Endothelial cell of umbilical vein (primary cell): ENCODE measurements around the gene EGLN1. TPM values are rescaled to one million over a fixed set of nuclear protein-coding genes. Genes with fewer than 3 reads are reported as not detected.

Source experiments
- BruUV-seq: library from RNA; stranded (reverse); fragments of 400-500 nt; replicated peaks from 2 replicates; lab custom pipeline; 2021; lab: Mats Ljungman, UMichigan
- CTCF ChIA-PET: fragments of 300-600, 350-600 bp; sonication (Branson Sonifier 250); formaldehyde crosslinking; loops from one replicate; lab custom pipeline; 2021; ENCODE audit warnings: antibody characterized with exemption, inconsistent platforms; lab: Charles Lee
- POLR2A ChIA-PET: fragments of 300-600, 350-600 bp; sonication (Branson Sonifier 250); formaldehyde crosslinking; loops from one replicate; lab custom pipeline; 2021; ENCODE audit warnings: antibody characterized with exemption, inconsistent platforms; lab: Charles Lee
- DNase-seq: peaks from one replicate; pipeline ENCODE4 v3.0.0-alpha.2; 2011; ENCODE audit warnings: low read depth, low spot score
- FAIRE-seq: peaks from 2 replicates; lab custom pipeline; 2011; peaks lifted over from hg19 to GRCh38; lab: Jason Lieb, UNC
- H2AFZ ChIP-seq: 2 replicates; pipeline ENCODE4 v1.6.0; 2012; ENCODE audit warnings: low read depth, low read length, control low read depth, inconsistent platforms
- H3K27ac ChIP-seq: 2 replicates; pipeline ENCODE4 v1.5.1; 2011; ENCODE audit warnings: low read depth, mild to moderate bottlenecking, control low read depth, low read length, moderate library complexity; ENCODE audit not compliant: insufficient read depth
- H3K27me3 ChIP-seq, 2 experiments: 2 replicates each; pipeline versions ENCODE4 v1.6.0 to v1.6.1; 2011; ENCODE audit warnings: low read length in 2 of 2, mixed read lengths in 1 of 2; ENCODE audit not compliant: control insufficient read depth in 2 of 2, insufficient read depth in 2 of 2
- H3K36me3 ChIP-seq, 2 experiments: 2 replicates in 1 of 2; 3 replicates in 1 of 2; pipeline ENCODE4 v1.5.1; 2011; ENCODE audit warnings: low read length in 2 of 2, mild to moderate bottlenecking in 1 of 2, moderate library complexity in 1 of 2; ENCODE audit not compliant: control insufficient read depth in 2 of 2, insufficient read depth in 2 of 2; ENCODE audit errors: extremely low read depth in 1 of 2
- H3K4me1 ChIP-seq: 3 replicates; pipeline ENCODE4 v1.5.1; 2011; ENCODE audit warnings: mild to moderate bottlenecking, low read length; ENCODE audit not compliant: control insufficient read depth, insufficient read depth; ENCODE audit errors: extremely low read depth
- H3K4me2 ChIP-seq: 2 replicates; pipeline ENCODE4 v1.6.1; 2011; ENCODE audit warnings: low read length, control low read depth, mixed read lengths; ENCODE audit not compliant: insufficient read depth
- H3K4me3 ChIP-seq, 3 experiments: fragments of 200-600 bp in 1 of 3; sonication (generic), shearing (Covaris generic) in 1 of 3; replicated peaks in 1 of 3; 2 replicates each; pipeline ENCODE4 v1.5.1; 2011 to 2016; ENCODE audit warnings: control low read depth in 3 of 3, low read length in 3 of 3, mild to moderate bottlenecking in 2 of 3, inconsistent platforms in 1 of 3, low read depth in 1 of 3, moderate library complexity in 1 of 3; ENCODE audit not compliant: insufficient read depth in 1 of 3
- H3K79me2 ChIP-seq: 2 replicates; pipeline ENCODE4 v1.6.0; 2012; ENCODE audit warnings: low read length, inconsistent platforms; ENCODE audit not compliant: control insufficient read depth, insufficient read depth
- H3K9ac ChIP-seq: replicated peaks from 2 replicates; pipeline ENCODE3; 2011; ENCODE audit warnings: low read length, control low read depth; ENCODE audit not compliant: insufficient read depth; ENCODE audit errors: extremely low read depth
- H3K9me1 ChIP-seq: replicated peaks from 3 replicates; pipeline ENCODE4 v1.6.0; 2011; ENCODE audit warnings: mild to moderate bottlenecking, low read length; ENCODE audit not compliant: control insufficient read depth, insufficient read depth; ENCODE audit errors: extremely low read depth
- H3K9me3 ChIP-seq: replicated peaks from 2 replicates; pipeline ENCODE4 v1.5.1; 2012; ENCODE audit warnings: low read length, inconsistent platforms; ENCODE audit not compliant: control insufficient read depth, insufficient read depth
- H4K20me1 ChIP-seq: replicated peaks from 2 replicates; pipeline ENCODE3; 2011; ENCODE audit warnings: mild to moderate bottlenecking, low read length; ENCODE audit not compliant: control insufficient read depth, insufficient read depth; ENCODE audit errors: extremely low read depth
- EZH2 ChIP-seq: IDR thresholded peaks from 2 replicates; pipeline ENCODE4 v1.6.1; 2012; ENCODE audit warnings: borderline replicate concordance, low read depth, mild to moderate bottlenecking, moderate library complexity, low read length, inconsistent platforms; ENCODE audit not compliant: severe bottlenecking
- FOS ChIP-seq: IDR thresholded peaks from 2 replicates; pipeline ENCODE4 v1.6.1; 2011; ENCODE audit warnings: mild to moderate bottlenecking, low read length, moderate library complexity, borderline replicate concordance; ENCODE audit not compliant: insufficient read depth
- GATA2 ChIP-seq: IDR thresholded peaks from 2 replicates; pipeline ENCODE4 v1.7.0; 2011; ENCODE audit warnings: low read depth, mild to moderate bottlenecking, moderate library complexity, mixed read lengths, low read length; ENCODE audit not compliant: insufficient read length, insufficient read depth
- JUN ChIP-seq: IDR thresholded peaks from 2 replicates; pipeline ENCODE4 v1.6.1; 2011; ENCODE audit warnings: borderline replicate concordance, low read depth; ENCODE audit not compliant: insufficient read length, insufficient read depth
- MYC ChIP-seq: IDR thresholded peaks from one replicate; pipeline ENCODE4 v1.6.1; 2011; ENCODE audit warnings: mild to moderate bottlenecking, low read depth, low read length
- POLR2A ChIP-seq: IDR thresholded peaks from 2 replicates; pipeline ENCODE4 v1.6.1; 2012; ENCODE audit warnings: low read depth, mild to moderate bottlenecking, control low read depth, low read length
- POLR2AphosphoS5 ChIP-seq: IDR thresholded peaks from 2 replicates; pipeline ENCODE4 v1.6.1; 2012; ENCODE audit warnings: low read depth, mild to moderate bottlenecking, control low read depth, low read length, moderate library complexity; ENCODE audit not compliant: insufficient read depth
- dilution Hi-C: fragments of 300-500 bp; cut with MboI; formaldehyde crosslinking; loops from one replicate; pipeline ENCODE4 v1.15.0; 2019; ENCODE audit warnings: low sequenced_read_pairs; ENCODE audit not compliant: extremely low pct_ligation_motif_present
- intact Hi-C: fragments of 100-400 bp; cut with micrococcal nuclease; formaldehyde crosslinking; loops from one replicate; pipeline ENCODE4 v1.10.0; 2022
- polyA plus RNA-seq, 4 experiments: library from polyadenylated mRNA; depleted of rRNA in 3 of 4; stranded (reverse) in 3 of 4; unstranded in 1 of 4; fragments of >200 nt; gene quantifications; 2 replicates each; pipeline versions ENCODE4 v1.2.1 to v1.2.3, GENCODE V29; 2011 to 2012; ENCODE audit warnings: missing spikeins in 1 of 4
- total RNA-seq: library from RNA; stranded (reverse); gene quantifications from 2 replicates; pipeline ENCODE4 v1.2.3, GENCODE V29; 2021
- TF ChIP-seq, protein P1 (sequence below), 2 donors: IDR thresholded peaks; 1 replicate in 1 of 2; 2 replicates in 1 of 2; pipeline ENCODE4 v1.5.1; 2011; ENCODE audit warnings: low read length in 2 of 2, mild to moderate bottlenecking in 2 of 2, moderate library complexity in 2 of 2, control low read depth in 1 of 2, inconsistent platforms in 1 of 2, low read depth in 1 of 2; ENCODE audit not compliant: insufficient read depth in 1 of 2; ENCODE audit errors: extremely low read depth in 1 of 2
- TF ChIP-seq, protein P2 (sequence below): IDR thresholded peaks from 2 replicates; pipeline ENCODE4 v1.6.1; 2011; ENCODE audit not compliant: insufficient read depth, insufficient read length

The EGLN1 gene
- total and polyA plus RNA-seq, 2 donors (not counting 3 experiments of a cell fraction or from before 2014, with no cell fraction given) = 13.7 to 38.1 TPM

DNA sequence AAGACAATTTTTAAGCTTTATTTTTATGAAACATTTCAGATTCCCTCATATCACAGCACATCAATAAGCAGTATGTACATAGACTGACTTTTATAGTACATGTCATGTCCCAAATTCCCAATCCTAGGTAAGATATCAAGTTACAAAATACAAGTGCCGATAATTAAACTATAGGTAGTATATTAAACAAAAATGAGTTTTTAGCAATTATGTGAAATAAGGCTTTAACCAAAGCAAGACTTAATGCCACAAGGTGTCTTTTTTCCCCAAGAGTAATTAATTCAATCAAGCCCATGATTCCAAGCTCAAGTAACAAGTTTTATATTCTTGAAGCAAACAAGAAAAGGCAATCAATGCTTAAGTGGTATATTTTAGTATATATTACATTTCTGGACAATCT lies 89.3 kb downstream of the EGLN1 start:
- Histone ChIP-seq H3K9ac (no peak overlapping the region), H3K4me1 (peaks cover 37% of the 10 kb centered on the region), H3K4me2 (peak overlapping the region; percentile 82), H3K36me3 (no peaks in the 10 kb centered on the region), H2AFZ (no peak overlapping the region), H3K9me3 (no peaks in the 10 kb centered on the region), H4K20me1 (peaks cover 4% of the 10 kb centered on the region), H3K27ac (no peak overlapping the region), H3K27me3 (no peaks in the 10 kb centered on the region), H3K4me3 (no peak overlapping the region), H3K79me2 (peaks cover 56% of the 10 kb centered on the region), H3K9me1 (no peaks in the 10 kb centered on the region)
- no peak for DNase-seq
- TF ChIP-seq, protein P1, sequence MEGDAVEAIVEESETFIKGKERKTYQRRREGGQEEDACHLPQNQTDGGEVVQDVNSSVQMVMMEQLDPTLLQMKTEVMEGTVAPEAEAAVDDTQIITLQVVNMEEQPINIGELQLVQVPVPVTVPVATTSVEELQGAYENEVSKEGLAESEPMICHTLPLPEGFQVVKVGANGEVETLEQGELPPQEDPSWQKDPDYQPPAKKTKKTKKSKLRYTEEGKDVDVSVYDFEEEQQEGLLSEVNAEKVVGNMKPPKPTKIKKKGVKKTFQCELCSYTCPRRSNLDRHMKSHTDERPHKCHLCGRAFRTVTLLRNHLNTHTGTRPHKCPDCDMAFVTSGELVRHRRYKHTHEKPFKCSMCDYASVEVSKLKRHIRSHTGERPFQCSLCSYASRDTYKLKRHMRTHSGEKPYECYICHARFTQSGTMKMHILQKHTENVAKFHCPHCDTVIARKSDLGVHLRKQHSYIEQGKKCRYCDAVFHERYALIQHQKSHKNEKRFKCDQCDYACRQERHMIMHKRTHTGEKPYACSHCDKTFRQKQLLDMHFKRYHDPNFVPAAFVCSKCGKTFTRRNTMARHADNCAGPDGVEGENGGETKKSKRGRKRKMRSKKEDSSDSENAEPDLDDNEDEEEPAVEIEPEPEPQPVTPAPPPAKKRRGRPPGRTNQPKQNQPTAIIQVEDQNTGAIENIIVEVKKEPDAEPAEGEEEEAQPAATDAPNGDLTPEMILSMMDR (IDR thresholded peaks at IDR 0.05; ENCODE audit: extremely low read depth in 1 of 2, insufficient read depth in 1 of 2, low read depth in 1 of 2, low read length in 2 of 2) = no peak
- TF ChIP-seq JUN (no peak), MYC (no peak), EZH2 (no peak), FOS (no peak), POLR2AphosphoS5 (no peak), POLR2A (no peak), GATA2 (no peak)
- TF ChIP-seq, protein P2, sequence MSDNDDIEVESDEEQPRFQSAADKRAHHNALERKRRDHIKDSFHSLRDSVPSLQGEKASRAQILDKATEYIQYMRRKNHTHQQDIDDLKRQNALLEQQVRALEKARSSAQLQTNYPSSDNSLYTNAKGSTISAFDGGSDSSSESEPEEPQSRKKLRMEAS = no peak
- dilution Hi-C loops (no loop called here), intact Hi-C loops (loop anchor here (10.0 kb wide), 1 partner anchor 298 kb away; no protein-coding TSS in a partner anchor)
- ChIA-PET CTCF (interaction anchor here (1.4 kb wide), 1 partner anchor 17 kb away, joined by 4 read pairs; no protein-coding TSS in a partner anchor), POLR2A (no interaction called here)
- FAIRE-seq = no peak
- BruUV-seq = no TSS peak
